ENCODE results near the gene ZSCAN32.

Gene ZSCAN32

GRCh38 chr16:3400779-3401688, at the start of gene ZSCAN32, which contains the start of gene ZNF174:
ZSCAN32 (minus strand) TSS chr16:3401004; CDS start chr16:3397557, 3,447 bp downstream.
ZNF174 (plus strand) TSS chr16:3401215; CDS start chr16:3402005, 790 bp downstream.
- TF ChIP-seq, protein P1, sequence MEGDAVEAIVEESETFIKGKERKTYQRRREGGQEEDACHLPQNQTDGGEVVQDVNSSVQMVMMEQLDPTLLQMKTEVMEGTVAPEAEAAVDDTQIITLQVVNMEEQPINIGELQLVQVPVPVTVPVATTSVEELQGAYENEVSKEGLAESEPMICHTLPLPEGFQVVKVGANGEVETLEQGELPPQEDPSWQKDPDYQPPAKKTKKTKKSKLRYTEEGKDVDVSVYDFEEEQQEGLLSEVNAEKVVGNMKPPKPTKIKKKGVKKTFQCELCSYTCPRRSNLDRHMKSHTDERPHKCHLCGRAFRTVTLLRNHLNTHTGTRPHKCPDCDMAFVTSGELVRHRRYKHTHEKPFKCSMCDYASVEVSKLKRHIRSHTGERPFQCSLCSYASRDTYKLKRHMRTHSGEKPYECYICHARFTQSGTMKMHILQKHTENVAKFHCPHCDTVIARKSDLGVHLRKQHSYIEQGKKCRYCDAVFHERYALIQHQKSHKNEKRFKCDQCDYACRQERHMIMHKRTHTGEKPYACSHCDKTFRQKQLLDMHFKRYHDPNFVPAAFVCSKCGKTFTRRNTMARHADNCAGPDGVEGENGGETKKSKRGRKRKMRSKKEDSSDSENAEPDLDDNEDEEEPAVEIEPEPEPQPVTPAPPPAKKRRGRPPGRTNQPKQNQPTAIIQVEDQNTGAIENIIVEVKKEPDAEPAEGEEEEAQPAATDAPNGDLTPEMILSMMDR (conservative IDR thresholded peaks at IDR 0.05; ENCODE audit: low read depth, low read length) = no peak
- H3K4me3 ChIP-seq (ENCODE audit: low read depth, low read length) = peak within 1 kb of the TSS; percentile 90
- peak; percentile 100 for DNase-seq (ENCODE audit: low read depth)

- peak overlapping the region; percentile 57 for H3K4me3 ChIP-seq (ENCODE audit: low read depth, low read length)
- peak; percentile 80 for DNase-seq (ENCODE audit: low read depth)
- TF ChIP-seq, protein P1 (conservative IDR thresholded peaks at IDR 0.05; ENCODE audit: low read depth, low read length) = peak; percentile 19
Observed at GRCh38 chr16:3444032-3444388, 43.2 kb upstream of the ZSCAN32 start.

- DNase-seq (ENCODE audit: low read depth) = peak; percentile 95
- peak within 1 kb of the TSS; percentile 57 for H3K4me3 ChIP-seq (ENCODE audit: low read depth, low read length)
- TF ChIP-seq, protein P1 (conservative IDR thresholded peaks at IDR 0.05; ENCODE audit: low read depth, low read length) = no peak
Observed at GRCh38 chr16:3443108-3444031, 42.6 kb upstream of the ZSCAN32 start, which contains the start of the genes NAA60 and ZNF597. NAA60 (plus strand) TSS chr16:3443680; CDS start chr16:3476228, 32,548 bp downstream. ZNF597 (minus strand) TSS chr16:3443504; CDS start chr16:3443153, 351 bp downstream.

DNA sequence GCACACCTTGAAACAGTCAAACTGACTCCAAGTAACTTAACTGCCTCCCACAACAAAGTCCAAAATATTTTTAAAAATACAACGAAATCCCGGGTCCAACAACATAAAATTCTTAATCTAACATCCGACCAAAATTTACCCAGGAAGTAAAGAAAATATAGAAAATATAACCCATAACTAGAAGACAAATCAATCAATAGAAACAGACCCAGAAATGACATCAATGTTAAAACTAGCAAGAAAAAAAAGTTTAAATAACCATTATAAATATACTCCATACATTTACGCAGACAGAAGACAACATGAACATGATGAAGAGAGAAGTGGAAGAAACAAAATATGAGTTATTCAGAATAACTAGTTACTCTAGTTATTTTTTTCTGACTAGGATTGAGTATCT, 38.8 kb upstream of the ZSCAN32 start:
- TF ChIP-seq, protein P1 (conservative IDR thresholded peaks at IDR 0.05; ENCODE audit: low read depth, low read length) = no peak
- no peak overlapping the region for H3K4me3 ChIP-seq (ENCODE audit: low read depth, low read length)
- DNase-seq (ENCODE audit: low read depth) = no peak

- no peak for DNase-seq (ENCODE audit: low read depth)
- H3K4me3 ChIP-seq (ENCODE audit: low read depth, low read length) = no peak overlapping the region
- TF ChIP-seq, protein P1 (conservative IDR thresholded peaks at IDR 0.05; ENCODE audit: low read depth, low read length) = no peak
Observed at GRCh38 chr16:3434373-3434772, 33.6 kb upstream of the ZSCAN32 start.

- DNase-seq (ENCODE audit: low read depth) = peak; percentile 28
- peak overlapping the region; percentile 38 for H3K4me3 ChIP-seq (ENCODE audit: low read depth, low read length)
- TF ChIP-seq, protein P1 (conservative IDR thresholded peaks at IDR 0.05; ENCODE audit: low read depth, low read length) = no peak
Observed at GRCh38 chr16:3431779-3432219, 31.0 kb upstream of the ZSCAN32 start.

All from choroid plexus epithelial cell (primary cell).